Parathyroid adenoma (tissue), 2 donors: Measurements from ENCODE around the gene RHOF.

Experiments used
- H2AFZ ChIP-seq: fragments of 300-600 bp; sonication (generic); one replicate; pipeline ENCODE4 v1.7.0; 2017; ENCODE audit warnings: antibody characterized with exemption, mild to moderate bottlenecking
- H3K27ac ChIP-seq: fragments of 300-600 bp; sonication (generic); one replicate; pipeline ENCODE4 v1.7.0; 2017
- H3K27me3 ChIP-seq: fragments of 300-600 bp; sonication (generic); one replicate; pipeline ENCODE4 v1.7.0; 2017; ENCODE audit warnings: low read length; ENCODE audit not compliant: control insufficient read depth, insufficient read depth
- H3K36me3 ChIP-seq: fragments of 300-600 bp; sonication (generic); one replicate; pipeline ENCODE4 v1.7.0; 2017; ENCODE audit warnings: low read length; ENCODE audit not compliant: control insufficient read depth, insufficient read depth
- H3K4me1 ChIP-seq: fragments of 300-600 bp; sonication (generic); one replicate; pipeline ENCODE4 v1.7.0; 2017; ENCODE audit warnings: control low read depth
- H3K4me2 ChIP-seq: fragments of 300-600 bp; sonication (generic); one replicate; pipeline ENCODE4 v1.7.0; 2017; ENCODE audit warnings: low read length
- H3K4me3 ChIP-seq: fragments of 300-600 bp; sonication (generic); one replicate; pipeline ENCODE4 v1.7.0; 2017; ENCODE audit warnings: low read depth, low read length
- H3K79me2 ChIP-seq: fragments of 300-600 bp; sonication (generic); one replicate; pipeline ENCODE4 v1.7.0; 2017; ENCODE audit warnings: control low read depth
- H3K9ac ChIP-seq: fragments of 300-600 bp; sonication (generic); one replicate; pipeline ENCODE4 v1.7.0; 2017; ENCODE audit warnings: mild to moderate bottlenecking
- H3K9me3 ChIP-seq: fragments of 300-600 bp; sonication (generic); one replicate; pipeline ENCODE4 v1.7.0; 2017; ENCODE audit warnings: low read length; ENCODE audit not compliant: control insufficient read depth
- CTCF ChIP-seq: fragments of 300-600 bp; sonication (generic); IDR thresholded peaks from one replicate; pipeline ENCODE4 v1.7.0; 2017; ENCODE audit warnings: antibody characterized with exemption, mild to moderate bottlenecking
- donor health status: primary hyperparathyroidism.

RHOF gene

GRCh38 chr12:121837680-121838079 lies 44.2 kb upstream of the RHOF start:
- no peak for TF ChIP-seq CTCF
- H3K9me3 ChIP-seq: no peaks in the 10 kb centered on the region

GRCh38 chr12:121831571-121832245 lies 38.2 kb upstream of the RHOF start:
- Histone ChIP-seq H3K36me3 (no peaks in the 10 kb centered on the region), H3K4me1 (no peaks in the 10 kb centered on the region), H3K4me3 (no peak overlapping the region), H3K4me2 (no peak overlapping the region), H3K9me3 (no peaks in the 10 kb centered on the region), H2AFZ (no peak overlapping the region), H3K9ac (no peak overlapping the region), H3K79me2 (no peaks in the 10 kb centered on the region), H3K27ac (no peak overlapping the region), H3K27me3 (no peaks in the 10 kb centered on the region)
- TF ChIP-seq CTCF: no peak

More at GRCh38 chr12:121837680-121838079, 44.2 kb upstream of the RHOF start:
- Histone ChIP-seq H3K4me3 (no peak overlapping the region), H3K36me3 (no peaks in the 10 kb centered on the region), H3K4me2 (no peak overlapping the region), H3K9ac (no peak overlapping the region), H2AFZ (no peak overlapping the region), H3K4me1 (no peaks in the 10 kb centered on the region), H3K27me3 (no peaks in the 10 kb centered on the region), H3K27ac (no peak overlapping the region), H3K79me2 (no peaks in the 10 kb centered on the region)

GRCh38 chr12:121830588-121831265 lies 37.2 kb upstream of the RHOF start:
- no peaks in the 10 kb centered on the region for H3K36me3 ChIP-seq
- no peak overlapping the region for H3K4me2 ChIP-seq
- no peak overlapping the region for H3K27ac ChIP-seq
- H3K4me3 ChIP-seq: no peak overlapping the region
- H3K9me3 ChIP-seq: no peaks in the 10 kb centered on the region
- H3K27me3 ChIP-seq: no peaks in the 10 kb centered on the region
- H3K79me2 ChIP-seq: peaks cover 2% of the 10 kb centered on the region
- H2AFZ ChIP-seq: no peak overlapping the region
- no peak for TF ChIP-seq CTCF
- no peaks in the 10 kb centered on the region for H3K4me1 ChIP-seq
- H3K9ac ChIP-seq: no peak overlapping the region

- Histone ChIP-seq H3K79me2 (peaks cover 2% of the 10 kb centered on the region), H3K9me3 (no peaks in the 10 kb centered on the region), H3K4me1 (no peaks in the 10 kb centered on the region), H3K27ac (no peak overlapping the region), H3K4me2 (no peak overlapping the region), H3K9ac (no peak overlapping the region), H2AFZ (no peak overlapping the region), H3K27me3 (no peaks in the 10 kb centered on the region), H3K4me3 (no peak overlapping the region), H3K36me3 (no peaks in the 10 kb centered on the region)
- no peak for TF ChIP-seq CTCF
Observed at GRCh38 chr12:121830134-121830533, 36.6 kb upstream of the RHOF start.
